CD14-positive monocyte (primary cell): ENCODE data around the gene ZBED4. TPM values are rescaled to one million over a fixed set of nuclear protein-coding genes. Genes with fewer than 3 reads are reported as not detected.

ENCODE experiments used
- DNase-seq, 3 donors: peaks; one replicate each; pipeline ENCODE4 v3.0.0-alpha.2; 2011 to 2022
- H2AFZ ChIP-seq: 2 replicates; pipeline ENCODE4 v1.6.0; 2012; ENCODE audit warnings: mild to moderate bottlenecking, low read depth, low read length, inconsistent platforms; ENCODE audit not compliant: insufficient read depth, poor library complexity, severe bottlenecking
- H3K27ac ChIP-seq, 2 donors: 1 replicate in 1 of 2; 2 replicates in 1 of 2; pipeline ENCODE4 v1.5.1; 2012 to 2013; ENCODE audit warnings: low read length in 2 of 2, control low read depth in 1 of 2, inconsistent platforms in 1 of 2, low read depth in 1 of 2, mild to moderate bottlenecking in 1 of 2
- H3K27me3 ChIP-seq, 2 donors: one replicate each; pipeline versions ENCODE4 v1.6.0 to v1.6.1; 2011 to 2013; ENCODE audit warnings: low read length in 2 of 2; ENCODE audit not compliant: control insufficient read depth in 2 of 2, insufficient read depth in 2 of 2
- H3K36me3 ChIP-seq, 2 donors: replicated peaks in 1 of 2; 1 replicate in 1 of 2; 2 replicates in 1 of 2; pipeline versions ENCODE4 v1.5.1 to v1.6.1; 2012 to 2013; ENCODE audit warnings: low read length in 2 of 2, control low read depth in 1 of 2, inconsistent platforms in 1 of 2, mild to moderate bottlenecking in 1 of 2; ENCODE audit not compliant: insufficient read depth in 2 of 2, control insufficient read depth in 1 of 2
- H3K4me1 ChIP-seq, 2 donors: 1 replicate in 1 of 2; 2 replicates in 1 of 2; pipeline versions ENCODE4 v1.5.1 to v1.6.1; 2012 to 2013; ENCODE audit warnings: low read length in 2 of 2, control low read depth in 1 of 2, inconsistent platforms in 1 of 2, mild to moderate bottlenecking in 1 of 2, moderate library complexity in 1 of 2; ENCODE audit not compliant: insufficient read depth in 2 of 2, control insufficient read depth in 1 of 2
- H3K4me2 ChIP-seq: replicated peaks from 2 replicates; pipeline ENCODE3; 2012; ENCODE audit warnings: low read length, moderate library complexity, mild to moderate bottlenecking; ENCODE audit not compliant: poor library complexity, severe bottlenecking; ENCODE audit errors: extremely low read depth
- H3K4me3 ChIP-seq, 3 experiments: fragments of 200-600 bp in 1 of 3; sonication (generic) in 1 of 3; replicated peaks in 1 of 3; 1 replicate in 2 of 3; 2 replicates in 1 of 3; pipeline ENCODE4 v1.5.1; 2011 to 2013; ENCODE audit warnings: low read length in 3 of 3, mild to moderate bottlenecking in 3 of 3, control low read depth in 2 of 3, low read depth in 2 of 3, inconsistent platforms in 1 of 3, moderate library complexity in 1 of 3
- H3K79me2 ChIP-seq: 2 replicates; pipeline ENCODE4 v1.6.0; 2012; ENCODE audit warnings: mild to moderate bottlenecking, control low read depth, inconsistent platforms, low read length, moderate library complexity; ENCODE audit not compliant: insufficient read depth
- H3K9ac ChIP-seq: 2 replicates; pipeline ENCODE4 v1.6.0; 2017; ENCODE audit warnings: low read length, mild to moderate bottlenecking; ENCODE audit not compliant: insufficient read depth, poor library complexity, severe bottlenecking
- H3K9me3 ChIP-seq, 2 donors: replicated peaks in 1 of 2; 1 replicate in 1 of 2; 2 replicates in 1 of 2; pipeline versions ENCODE4 v1.5.1 to v1.6.1; 2012 to 2013; ENCODE audit warnings: low read length in 2 of 2, control low read depth in 1 of 2; ENCODE audit not compliant: control insufficient read depth in 1 of 2, insufficient read depth in 1 of 2
- H4K20me1 ChIP-seq: 2 replicates; pipeline ENCODE4 v1.6.0; 2012; ENCODE audit warnings: mild to moderate bottlenecking, low read length, control low read depth, moderate library complexity; ENCODE audit not compliant: insufficient read depth
- H3K27ac Mint-ChIP-seq, 7 donors: one replicate each; pipeline ENCODE4 v1.8.0; 2020; ENCODE audit warnings: mild to moderate bottlenecking in 7 of 7, mixed read lengths in 7 of 7, moderate library complexity in 6 of 7, inconsistent platforms in 2 of 7
- H3K27me3 Mint-ChIP-seq, 3 donors: one replicate each; pipeline ENCODE4 v1.8.0; 2021 to 2022; ENCODE audit warnings: low read depth in 3 of 3, mild to moderate bottlenecking in 3 of 3, mixed read lengths in 3 of 3, moderate library complexity in 3 of 3, inconsistent platforms in 1 of 3
- H3K36me3 Mint-ChIP-seq, 2 donors: one replicate each; pipeline ENCODE4 v1.8.0; 2020; ENCODE audit warnings: mixed read lengths in 2 of 2, inconsistent platforms in 1 of 2, mild to moderate bottlenecking in 1 of 2
- H3K4me1 Mint-ChIP-seq: one replicate; pipeline ENCODE4 v1.8.0; 2020; ENCODE audit warnings: mild to moderate bottlenecking, mixed read lengths
- H3K4me3 Mint-ChIP-seq, 2 donors: one replicate each; pipeline ENCODE4 v1.8.0; 2020; ENCODE audit warnings: mild to moderate bottlenecking in 2 of 2, mixed read lengths in 2 of 2, moderate library complexity in 1 of 2
- H3K9me3 Mint-ChIP-seq, 7 donors: one replicate each; pipeline ENCODE4 v1.8.0; 2020 to 2022; ENCODE audit warnings: mixed read lengths in 7 of 7, mild to moderate bottlenecking in 6 of 7, moderate library complexity in 6 of 7, inconsistent platforms in 2 of 7
- WGBS: methylation state at CpG from one replicate; pipeline ENCODE4 v1.1.5; 2013; ENCODE audit warnings: missing lambda C conversion rate; ENCODE audit not compliant: insufficient coverage; 5-methylcytosine and 5-hydroxymethylcytosine counted together
- intact Hi-C, 2 donors: fragments of 100-400 bp; cut with micrococcal nuclease; formaldehyde crosslinking; loops; one replicate each; pipeline versions ENCODE4 v1.15.0 to v1.15.1; 2023
- polyA plus RNA-seq, 3 donors: library from polyadenylated mRNA; depleted of rRNA in 1 of 3; unstranded in 2 of 3; stranded (reverse) in 1 of 3; fragments of 300-500 nt in 2 of 3; fragments of >200 nt in 1 of 3; fragmentation: Illumina TruSeq in 2 of 3; gene quantifications; 1 replicate in 2 of 3; 2 replicates in 1 of 3; pipeline ENCODE4 v1.2.3, GENCODE V29; 2012 to 2021
- TF ChIP-seq, protein P1 (sequence below): fragments of 200-600 bp; IDR thresholded peaks from one replicate; pipeline ENCODE4 v1.8.0; 2022; ENCODE audit warnings: antibody characterized with exemption, mild to moderate bottlenecking

The ZBED4 gene
- polyA plus RNA-seq, 3 donors: 3.8 to 8.2 (median 5.7) TPM

GRCh38 chr22:49873228-49873940, 19.7 kb downstream of the ZBED4 start:
- peaks cover 6 to 30% of the 10 kb centered on the region in 2 donors for H3K36me3 ChIP-seq
- H3K9me3 ChIP-seq: peaks cover 16 to 23% of the 10 kb centered on the region in 2 donors
- no peaks in the 10 kb centered on the region for H3K27me3 ChIP-seq
- no peaks in the 10 kb centered on the region for H3K4me1 ChIP-seq
- H3K4me3 Mint-ChIP-seq: no peak overlapping the region
- H3K9me3 Mint-ChIP-seq: peaks cover 14 to 33% (median 26%) of the 10 kb centered on the region in 7 donors
- H2AFZ ChIP-seq: no peak overlapping the region
- no peak overlapping the region for H3K9ac ChIP-seq
- H3K4me2 ChIP-seq: no peak overlapping the region
- H4K20me1 ChIP-seq: peaks cover 64% of the 10 kb centered on the region
- no peaks in the 10 kb centered on the region for H3K27me3 Mint-ChIP-seq
- peaks cover 98% of the 10 kb centered on the region for H3K79me2 ChIP-seq
- H3K4me3 ChIP-seq: no peak overlapping the region
- H3K36me3 Mint-ChIP-seq: peaks cover 34 to 55% of the 10 kb centered on the region in 2 donors
- intact Hi-C loops: no loop called here
- no peak for DNase-seq
- TF ChIP-seq, protein P1, sequence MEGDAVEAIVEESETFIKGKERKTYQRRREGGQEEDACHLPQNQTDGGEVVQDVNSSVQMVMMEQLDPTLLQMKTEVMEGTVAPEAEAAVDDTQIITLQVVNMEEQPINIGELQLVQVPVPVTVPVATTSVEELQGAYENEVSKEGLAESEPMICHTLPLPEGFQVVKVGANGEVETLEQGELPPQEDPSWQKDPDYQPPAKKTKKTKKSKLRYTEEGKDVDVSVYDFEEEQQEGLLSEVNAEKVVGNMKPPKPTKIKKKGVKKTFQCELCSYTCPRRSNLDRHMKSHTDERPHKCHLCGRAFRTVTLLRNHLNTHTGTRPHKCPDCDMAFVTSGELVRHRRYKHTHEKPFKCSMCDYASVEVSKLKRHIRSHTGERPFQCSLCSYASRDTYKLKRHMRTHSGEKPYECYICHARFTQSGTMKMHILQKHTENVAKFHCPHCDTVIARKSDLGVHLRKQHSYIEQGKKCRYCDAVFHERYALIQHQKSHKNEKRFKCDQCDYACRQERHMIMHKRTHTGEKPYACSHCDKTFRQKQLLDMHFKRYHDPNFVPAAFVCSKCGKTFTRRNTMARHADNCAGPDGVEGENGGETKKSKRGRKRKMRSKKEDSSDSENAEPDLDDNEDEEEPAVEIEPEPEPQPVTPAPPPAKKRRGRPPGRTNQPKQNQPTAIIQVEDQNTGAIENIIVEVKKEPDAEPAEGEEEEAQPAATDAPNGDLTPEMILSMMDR: no peak
- peaks cover 3% of the 10 kb centered on the region for H3K4me1 Mint-ChIP-seq
- peak overlapping the region in 3 of 7 donors; percentile 10 to 58 (median 47) for H3K27ac Mint-ChIP-seq
- no peak overlapping the region for H3K27ac ChIP-seq
- WGBS: 97% methylated on average over 5 of the region's 16 CpGs

GRCh38 chr22:49877642-49878041, 24.0 kb downstream of the ZBED4 start:
- Mint-ChIP-seq H3K4me1 (peaks cover 10% of the 10 kb centered on the region), H3K9me3 (peaks cover 8 to 28% (median 17%) of the 10 kb centered on the region in 7 donors), H3K27ac (no peak overlapping the region), H3K36me3 (peaks cover 28 to 50% of the 10 kb centered on the region in 2 donors), H3K4me3 (no peak overlapping the region), H3K27me3 (peaks cover 0 to 2% (median 0%) of the 10 kb centered on the region in 3 donors)
- no peak overlapping the region for H2AFZ ChIP-seq
- peaks cover 6 to 27% of the 10 kb centered on the region in 2 donors for H3K36me3 ChIP-seq
- H4K20me1 ChIP-seq: peaks cover 52% of the 10 kb centered on the region
- H3K4me2 ChIP-seq: no peak overlapping the region
- no peak for DNase-seq
- H3K9me3 ChIP-seq: peaks cover 0 to 25% of the 10 kb centered on the region in 2 donors
- H3K27me3 ChIP-seq: no peaks in the 10 kb centered on the region
- H3K79me2 ChIP-seq: peaks cover 97% of the 10 kb centered on the region
- intact Hi-C loops: no loop called here
- WGBS: 97% methylated on average over 3 of the region's 7 CpGs
- H3K9ac ChIP-seq: no peak overlapping the region
- no peaks in the 10 kb centered on the region for H3K4me1 ChIP-seq
- TF ChIP-seq, protein P1: no peak
- no peak overlapping the region for H3K4me3 ChIP-seq
- no peak overlapping the region for H3K27ac ChIP-seq
